IMR-90 (cell line): Measurements from ENCODE around the gene ZNF346. TPM values are rescaled to one million over a fixed set of nuclear protein-coding genes. Genes with fewer than 3 reads are reported as not detected.

Source experiments
- ATAC-seq: fragments of 200-7000 bp; cut with Tn5 transposase; 2 replicates; pipeline ENCODE4 v1.9.1; 2020; ENCODE audit warnings: low read depth, mild to moderate bottlenecking, moderate library complexity
- BruUV-seq: library from RNA; stranded (reverse); fragments of 400-500 nt; replicated peaks from 2 replicates; lab custom pipeline; 2021; lab: Mats Ljungman, UMichigan
- CTCF ChIA-PET: fragments of 300-600 bp; formaldehyde crosslinking; extraction: SDS; loops from one replicate; lab custom pipeline; 2021; ENCODE audit warnings: antibody characterized with exemption; lab: Yijun Ruan, JAX
- POLR2A ChIA-PET: fragments of 300-600 bp; sonication (Branson Sonifier 250); formaldehyde crosslinking; loops from one replicate; lab custom pipeline; 2022; ENCODE audit warnings: antibody characterized with exemption; ENCODE audit not compliant: unreplicated experiment; lab: Charles Lee
- DNase-seq: peaks from one replicate; pipeline ENCODE4 v3.0.0; 2013
- H2AFZ ChIP-seq: replicated peaks from 2 replicates; pipeline ENCODE3; 2013; ENCODE audit warnings: low read length, mild to moderate bottlenecking; ENCODE audit not compliant: poor library complexity
- H2AK5ac ChIP-seq: 2 replicates; pipeline ENCODE4 v1.6.1; 2013; ENCODE audit warnings: low read depth, low read length, inconsistent platforms
- H2AK9ac ChIP-seq: replicated peaks from 2 replicates; pipeline ENCODE3; 2013; ENCODE audit warnings: mild to moderate bottlenecking, low read depth, low read length, moderate library complexity; ENCODE audit not compliant: poor library complexity
- H2BK120ac ChIP-seq: 2 replicates; pipeline ENCODE4 v1.6.1; 2013; ENCODE audit warnings: low read depth, low read length, inconsistent platforms
- H2BK15ac ChIP-seq: 3 replicates; pipeline ENCODE4 v1.6.1; 2013; ENCODE audit warnings: low read depth, low read length, inconsistent platforms
- H2BK20ac ChIP-seq: 2 replicates; pipeline ENCODE4 v1.6.1; 2013; ENCODE audit warnings: low read depth, mild to moderate bottlenecking, inconsistent platforms, low read length, moderate library complexity
- H2BK5ac ChIP-seq: 2 replicates; pipeline ENCODE4 v1.6.1; 2013; ENCODE audit warnings: mild to moderate bottlenecking, low read depth, low read length, inconsistent platforms; ENCODE audit not compliant: poor library complexity, severe bottlenecking
- H3K14ac ChIP-seq: replicated peaks from 2 replicates; pipeline ENCODE4 v1.6.1; 2013; ENCODE audit warnings: low read depth, low read length, inconsistent platforms
- H3K18ac ChIP-seq: 2 replicates; pipeline ENCODE4 v1.6.1; 2013; ENCODE audit warnings: low read depth, low read length, control low read depth
- H3K23ac ChIP-seq: 2 replicates; pipeline ENCODE4 v1.6.1; 2013; ENCODE audit warnings: low read depth, low read length, inconsistent platforms
- H3K27ac ChIP-seq: 2 replicates; pipeline ENCODE4 v1.5.1; 2013; ENCODE audit warnings: mild to moderate bottlenecking, control low read depth, low read length; ENCODE audit not compliant: insufficient read depth
- H3K27me3 ChIP-seq: 2 replicates; pipeline ENCODE4 v1.6.1; 2013; ENCODE audit warnings: low read length; ENCODE audit not compliant: control insufficient read depth, insufficient read depth
- H3K36me3 ChIP-seq: 2 replicates; pipeline ENCODE4 v1.6.1; 2013; ENCODE audit warnings: low read length, mixed read lengths; ENCODE audit not compliant: control insufficient read depth, insufficient read depth
- H3K4ac ChIP-seq: 2 replicates; pipeline ENCODE4 v1.6.1; 2013; ENCODE audit warnings: low read depth, low read length, inconsistent platforms
- H3K4me1 ChIP-seq: 2 replicates; pipeline ENCODE4 v1.6.1; 2013; ENCODE audit warnings: low read length, mixed read lengths; ENCODE audit not compliant: control insufficient read depth, insufficient read depth
- H3K4me2 ChIP-seq: 2 replicates; pipeline ENCODE4 v1.6.1; 2013; ENCODE audit warnings: low read depth, mild to moderate bottlenecking, control low read depth, low read length, moderate library complexity
- H3K4me3 ChIP-seq: 2 replicates; pipeline ENCODE4 v1.5.1; 2013; ENCODE audit warnings: low read depth, mild to moderate bottlenecking, control low read depth, low read length, moderate library complexity; ENCODE audit not compliant: insufficient read depth
- H3K56ac ChIP-seq: 2 replicates; pipeline ENCODE4 v1.6.1; 2013; ENCODE audit warnings: low read length, inconsistent platforms; ENCODE audit not compliant: insufficient read depth; ENCODE audit errors: extremely low read depth
- H3K79me1 ChIP-seq, 2 experiments: 2 replicates each; pipeline ENCODE4 v1.6.1; 2013; ENCODE audit warnings: low read length in 2 of 2, inconsistent platforms in 1 of 2, low read depth in 1 of 2
- H3K9ac ChIP-seq: 2 replicates; pipeline ENCODE4 v1.6.1; 2013; ENCODE audit warnings: low read depth, low read length, control low read depth
- H3K9me1 ChIP-seq: 2 replicates; pipeline ENCODE4 v1.6.1; 2013; ENCODE audit warnings: low read length, inconsistent platforms; ENCODE audit not compliant: insufficient read depth
- H3K9me3 ChIP-seq: 2 replicates; pipeline ENCODE4 v1.6.1; 2013; ENCODE audit warnings: low read length; ENCODE audit not compliant: control insufficient read depth, insufficient read depth
- H4K20me1 ChIP-seq: 2 replicates; pipeline ENCODE4 v1.6.1; 2013; ENCODE audit warnings: low read length, inconsistent platforms; ENCODE audit not compliant: insufficient read depth
- H4K5ac ChIP-seq: 2 replicates; pipeline ENCODE4 v1.6.1; 2013; ENCODE audit warnings: mild to moderate bottlenecking, low read depth, low read length, control low read depth
- H4K8ac ChIP-seq, 2 experiments: 2 replicates each; pipeline ENCODE4 v1.6.1; 2013; ENCODE audit warnings: low read depth in 2 of 2, low read length in 2 of 2, control low read depth in 1 of 2, inconsistent platforms in 1 of 2
- H4K91ac ChIP-seq: 2 replicates; pipeline ENCODE4 v1.6.1; 2013; ENCODE audit warnings: low read depth, low read length, inconsistent platforms; ENCODE audit not compliant: insufficient read depth
- BHLHE40 ChIP-seq: fragments of 150-350 bp; IDR thresholded peaks from 2 replicates; pipeline ENCODE4 v1.6.1; 2016; ENCODE audit warnings: mild to moderate bottlenecking, low read depth, low read length
- CEBPB ChIP-seq: IDR thresholded peaks from 2 replicates; pipeline ENCODE4 v1.6.1; 2012; ENCODE audit warnings: low read depth, low read length, improper control_type of control experiment
- CHD1 ChIP-seq: IDR thresholded peaks from 2 replicates; pipeline ENCODE4 v1.6.1; 2012; ENCODE audit warnings: low read depth, low read length, improper control_type of control experiment
- FOS ChIP-seq: fragments of 150-350 bp; IDR thresholded peaks from 2 replicates; pipeline ENCODE4 v1.6.1; 2016; ENCODE audit warnings: low read depth, low read length
- MAFK ChIP-seq: IDR thresholded peaks from 2 replicates; pipeline ENCODE4 v1.6.1; 2012; ENCODE audit warnings: low read depth, low read length, improper control_type of control experiment
- MAZ ChIP-seq: IDR thresholded peaks from 2 replicates; pipeline ENCODE4 v1.6.1; 2012; ENCODE audit warnings: low read depth, mild to moderate bottlenecking, low read length, improper control_type of control experiment, moderate library complexity, borderline replicate concordance
- MXI1 ChIP-seq: IDR thresholded peaks from 2 replicates; pipeline ENCODE4 v1.6.1; 2012; ENCODE audit warnings: low read depth, mild to moderate bottlenecking, low read length, moderate library complexity, borderline replicate concordance
- NFE2L2 ChIP-seq: fragments of 150-350 bp; IDR thresholded peaks from 2 replicates; pipeline ENCODE4 v1.6.1; 2016; ENCODE audit warnings: low read depth, mild to moderate bottlenecking, low read length
- POLR2A ChIP-seq: IDR thresholded peaks from 2 replicates; pipeline ENCODE4 v1.6.1; 2012; ENCODE audit warnings: mild to moderate bottlenecking, low read depth, low read length
- RAD21 ChIP-seq: IDR thresholded peaks from 2 replicates; pipeline ENCODE4 v1.6.1; 2012; ENCODE audit warnings: low read length, improper control_type of control experiment
- RCOR1 ChIP-seq: IDR thresholded peaks from 2 replicates; pipeline ENCODE4 v1.6.1; 2012; ENCODE audit warnings: mild to moderate bottlenecking, low read length, improper control_type of control experiment; ENCODE audit not compliant: insufficient replicate concordance
- RFX5 ChIP-seq: IDR thresholded peaks from 2 replicates; pipeline ENCODE4 v1.8.0; 2012; ENCODE audit warnings: low read depth, mild to moderate bottlenecking, low read length, moderate library complexity
- SMC3 ChIP-seq: fragments of 150-350 bp; IDR thresholded peaks from 2 replicates; pipeline ENCODE4 v1.6.1; 2016; ENCODE audit warnings: low read depth, mild to moderate bottlenecking, antibody characterized with exemption, low read length, moderate library complexity
- WGBS, 2 experiments: methylation state at CpG; one replicate each; pipeline versions ENCODE4 v1.1.5 to v1.1.7; 2013; ENCODE audit warnings: missing lambda C conversion rate in 2 of 2; ENCODE audit not compliant: insufficient read length in 1 of 2; ENCODE audit errors: extremely low coverage in 2 of 2; 5-methylcytosine and 5-hydroxymethylcytosine counted together
- dilution Hi-C: fragments of 300-500 bp; cut with HindIII; formaldehyde crosslinking; loops from one replicate; pipeline ENCODE4 v1.14.3; 2018; ENCODE audit warnings: low sequenced_read_pairs; ENCODE audit not compliant: unreplicated experiment
- in situ Hi-C: fragments of 300-500 bp; cut with MboI; formaldehyde crosslinking; loops from 3 replicates; pipeline ENCODE4 v1.14.3; 2019; ENCODE audit warnings: low sequenced_read_pairs, inconsistent platforms, mixed read lengths
- intact Hi-C: fragments of 100-400 bp; cut with micrococcal nuclease; formaldehyde crosslinking; loops from 2 replicates; pipeline ENCODE4 v1.10.0; 2022
- polyA plus RNA-seq, 3 experiments: library from polyadenylated mRNA; depleted of rRNA; stranded (reverse); fragments of >200 nt; gene quantifications; 2 replicates each; pipeline ENCODE4 v1.2.3, GENCODE V29; 2012; ENCODE audit warnings: low replicate concordance in 1 of 3
- total RNA-seq: library from RNA; depleted of rRNA; stranded (reverse); fragments of >200 nt; gene quantifications from 2 replicates; pipeline ENCODE4 v1.2.3, GENCODE V29; 2012
- TF ChIP-seq, protein P1 (sequence below): fragments of 150-350 bp; IDR thresholded peaks from 2 replicates; pipeline ENCODE4 v1.6.1; 2016; ENCODE audit warnings: low read depth, mild to moderate bottlenecking, low read length, moderate library complexity, borderline replicate concordance
- TF ChIP-seq, protein P2 (sequence below): fragments of 150-350 bp; IDR thresholded peaks from 2 replicates; pipeline ENCODE4 v1.6.1; 2017; ENCODE audit warnings: mild to moderate bottlenecking, antibody characterized with exemption, low read length, low read depth
- TF ChIP-seq, protein P3 (sequence below): conservative IDR thresholded peaks from 2 replicates; pipeline ENCODE4 v1.5.1; 2012; ENCODE audit warnings: mild to moderate bottlenecking, low read depth, low read length, improper control_type of control experiment

ZNF346 gene
- total and polyA plus RNA-seq, 2 of the 4 experiments (the other 2 are of a cell fraction) = 15.1 to 17.0 TPM

GRCh38 chr5:177079606-177080005, 57.1 kb downstream of the ZNF346 start:
- POLR2A ChIA-PET = no interaction called here
- no peaks in the 10 kb centered on the region for H3K79me1 ChIP-seq

More at GRCh38 chr5:177079606-177080005, 57.1 kb downstream of the ZNF346 start:
- CTCF ChIA-PET = no interaction called here
- H3K27ac ChIP-seq = no peak overlapping the region
- no peak overlapping the region for H3K9ac ChIP-seq
- H3K14ac ChIP-seq = no peak overlapping the region
- H3K18ac ChIP-seq = no peak overlapping the region
- H3K4me3 ChIP-seq = no peak overlapping the region
- no peak overlapping the region for H3K4me2 ChIP-seq
- no peak overlapping the region for H3K56ac ChIP-seq
- DNase-seq (no peak), ATAC-seq (no peak)
- no peak overlapping the region for H2BK5ac ChIP-seq
- no CpG with 5 or more reads among the region's 9 CpGs for WGBS, 2 experiments
- H2AK9ac ChIP-seq = no peak overlapping the region
- TF ChIP-seq CEBPB (no peak), FOS (no peak), SMC3 (no peak), NFE2L2 (no peak), MXI1 (no peak), RCOR1 (no peak), MAZ (no peak), RAD21 (no peak), RFX5 (no peak), BHLHE40 (no peak), MAFK (no peak), CHD1 (no peak), POLR2A (no peak)
- TF ChIP-seq, protein P1, sequence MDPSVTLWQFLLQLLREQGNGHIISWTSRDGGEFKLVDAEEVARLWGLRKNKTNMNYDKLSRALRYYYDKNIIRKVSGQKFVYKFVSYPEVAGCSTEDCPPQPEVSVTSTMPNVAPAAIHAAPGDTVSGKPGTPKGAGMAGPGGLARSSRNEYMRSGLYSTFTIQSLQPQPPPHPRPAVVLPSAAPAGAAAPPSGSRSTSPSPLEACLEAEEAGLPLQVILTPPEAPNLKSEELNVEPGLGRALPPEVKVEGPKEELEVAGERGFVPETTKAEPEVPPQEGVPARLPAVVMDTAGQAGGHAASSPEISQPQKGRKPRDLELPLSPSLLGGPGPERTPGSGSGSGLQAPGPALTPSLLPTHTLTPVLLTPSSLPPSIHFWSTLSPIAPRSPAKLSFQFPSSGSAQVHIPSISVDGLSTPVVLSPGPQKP = no peak
- TF ChIP-seq, protein P2, sequence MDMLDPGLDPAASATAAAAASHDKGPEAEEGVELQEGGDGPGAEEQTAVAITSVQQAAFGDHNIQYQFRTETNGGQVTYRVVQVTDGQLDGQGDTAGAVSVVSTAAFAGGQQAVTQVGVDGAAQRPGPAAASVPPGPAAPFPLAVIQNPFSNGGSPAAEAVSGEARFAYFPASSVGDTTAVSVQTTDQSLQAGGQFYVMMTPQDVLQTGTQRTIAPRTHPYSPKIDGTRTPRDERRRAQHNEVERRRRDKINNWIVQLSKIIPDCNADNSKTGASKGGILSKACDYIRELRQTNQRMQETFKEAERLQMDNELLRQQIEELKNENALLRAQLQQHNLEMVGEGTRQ = no peak
- TF ChIP-seq, protein P3, sequence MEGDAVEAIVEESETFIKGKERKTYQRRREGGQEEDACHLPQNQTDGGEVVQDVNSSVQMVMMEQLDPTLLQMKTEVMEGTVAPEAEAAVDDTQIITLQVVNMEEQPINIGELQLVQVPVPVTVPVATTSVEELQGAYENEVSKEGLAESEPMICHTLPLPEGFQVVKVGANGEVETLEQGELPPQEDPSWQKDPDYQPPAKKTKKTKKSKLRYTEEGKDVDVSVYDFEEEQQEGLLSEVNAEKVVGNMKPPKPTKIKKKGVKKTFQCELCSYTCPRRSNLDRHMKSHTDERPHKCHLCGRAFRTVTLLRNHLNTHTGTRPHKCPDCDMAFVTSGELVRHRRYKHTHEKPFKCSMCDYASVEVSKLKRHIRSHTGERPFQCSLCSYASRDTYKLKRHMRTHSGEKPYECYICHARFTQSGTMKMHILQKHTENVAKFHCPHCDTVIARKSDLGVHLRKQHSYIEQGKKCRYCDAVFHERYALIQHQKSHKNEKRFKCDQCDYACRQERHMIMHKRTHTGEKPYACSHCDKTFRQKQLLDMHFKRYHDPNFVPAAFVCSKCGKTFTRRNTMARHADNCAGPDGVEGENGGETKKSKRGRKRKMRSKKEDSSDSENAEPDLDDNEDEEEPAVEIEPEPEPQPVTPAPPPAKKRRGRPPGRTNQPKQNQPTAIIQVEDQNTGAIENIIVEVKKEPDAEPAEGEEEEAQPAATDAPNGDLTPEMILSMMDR = no peak
- H2AFZ ChIP-seq = no peak overlapping the region
- H4K5ac ChIP-seq = no peak overlapping the region
- in situ Hi-C loops (no loop called here), dilution Hi-C loops (no loop called here), intact Hi-C loops (no loop called here)
- H3K36me3 ChIP-seq = no peaks in the 10 kb centered on the region
- no peaks in the 10 kb centered on the region for H3K9me1 ChIP-seq
- no peak overlapping the region for H3K23ac ChIP-seq
- BruUV-seq = no TSS peak
- no peak overlapping the region for H4K8ac ChIP-seq
- H4K91ac ChIP-seq = no peak overlapping the region
- peaks cover 8% of the 10 kb centered on the region for H3K27me3 ChIP-seq
- H2AK5ac ChIP-seq = no peak overlapping the region
- H2BK15ac ChIP-seq = no peak overlapping the region
- no peak overlapping the region for H2BK120ac ChIP-seq
- H2BK20ac ChIP-seq = no peak overlapping the region
- no peak overlapping the region for H3K4ac ChIP-seq
- H4K20me1 ChIP-seq = no peaks in the 10 kb centered on the region
- no peaks in the 10 kb centered on the region for H3K9me3 ChIP-seq
- H3K4me1 ChIP-seq = no peaks in the 10 kb centered on the region
